ENCODE data around the gene SLC44A4. TPM values are rescaled to one million over a fixed set of nuclear protein-coding genes. Genes with fewer than 3 reads are reported as not detected.
"Not testable (repeated sequence)": the region's sequence is repeated elsewhere in the genome, so short reads cannot be mapped to it uniquely, and the experiment has no call there.

Gene SLC44A4
- total and polyA plus RNA-seq, 2 donors, result 3.3 to 4.2 TPM

GRCh38 chr6:31869343-31869742 lies 9.5 kb downstream of the SLC44A4 start:
- WGBS, result 81% methylated on average over 8 of the region's 8 CpGs
- no peak for DNase-seq (ENCODE audit: extremely low spot score)
- Histone ChIP-seq H3K4me1 (ENCODE audit: insufficient read depth) (no peaks in the 10 kb centered on the region), H3K27ac (ENCODE audit: low read depth) (no peak overlapping the region), H3K4me3 (ENCODE audit: low read depth, low read length) (no peak overlapping the region), H3K36me3 (ENCODE audit: insufficient read depth) (no peaks in the 10 kb centered on the region)

- H3K4me1 ChIP-seq (ENCODE audit: insufficient read depth); H3K36me3 ChIP-seq (ENCODE audit: insufficient read depth); H3K27ac ChIP-seq (ENCODE audit: low read depth); H3K4me3 ChIP-seq (ENCODE audit: low read depth, low read length); DNase-seq (ENCODE audit: extremely low spot score): not testable (repeated sequence)
- 90% methylated on average over 1 of the region's 1 CpG for WGBS
These were observed 10.2 kb downstream of the SLC44A4 start for GRCh38 chr6:31868658-31868971.

- no peaks in the 10 kb centered on the region for H3K36me3 ChIP-seq (ENCODE audit: insufficient read depth)
- no peaks in the 10 kb centered on the region for H3K4me1 ChIP-seq (ENCODE audit: insufficient read depth)
- no peak overlapping the region for H3K27ac ChIP-seq (ENCODE audit: low read depth)
- no peak for DNase-seq (ENCODE audit: extremely low spot score)
- 85% methylated on average over 21 of the region's 21 CpGs for WGBS
- no peak overlapping the region for H3K4me3 ChIP-seq (ENCODE audit: low read depth, low read length)
These were observed 13.3 kb downstream of the SLC44A4 start for GRCh38 chr6:31865205-31866118.

- H3K4me3 ChIP-seq (ENCODE audit: low read depth, low read length), result no peak overlapping the region
- no peaks in the 10 kb centered on the region for H3K36me3 ChIP-seq (ENCODE audit: insufficient read depth)
- no peak for DNase-seq (ENCODE audit: extremely low spot score)
- H3K4me1 ChIP-seq (ENCODE audit: insufficient read depth), result no peaks in the 10 kb centered on the region
- no peak overlapping the region for H3K27ac ChIP-seq (ENCODE audit: low read depth)
- 86% methylated on average over 8 of the region's 8 CpGs for WGBS
These were observed 14.0 kb downstream of the SLC44A4 start for GRCh38 chr6:31864818-31865204.

- H3K4me3 ChIP-seq (ENCODE audit: low read depth, low read length); H3K4me1 ChIP-seq (ENCODE audit: insufficient read depth); DNase-seq (ENCODE audit: extremely low spot score); H3K36me3 ChIP-seq (ENCODE audit: insufficient read depth): not testable (repeated sequence)
- 17% methylated on average over 16 of the region's 16 CpGs for WGBS
- peak overlapping the region; percentile 5 for H3K27ac ChIP-seq (ENCODE audit: low read depth)
These were observed 14.7 kb downstream of the SLC44A4 start for GRCh38 chr6:31864123-31864562.

GRCh38 chr6:31862344-31863235 lies 16.2 kb downstream of the SLC44A4 start, which contains the start of gene NEU1:
NEU1 (minus strand) TSS chr6:31862821; CDS start chr6:31862776, 45 bp downstream.
- under 1% methylated on average over 64 of the region's 64 CpGs for WGBS
- Histone ChIP-seq H3K4me1 (ENCODE audit: insufficient read depth) (no peaks in the 10 kb centered on the region), H3K36me3 (ENCODE audit: insufficient read depth) (no peaks in the 10 kb centered on the region), H3K27ac (ENCODE audit: low read depth) (peak within 1 kb of the TSS; percentile 81), H3K4me3 (ENCODE audit: low read depth, low read length) (peak within 1 kb of the TSS; percentile 55)
- peak; percentile 100 for DNase-seq (ENCODE audit: extremely low spot score)

- Histone ChIP-seq H3K27ac (ENCODE audit: low read depth) (peak overlapping the region; percentile 81), H3K4me1 (ENCODE audit: insufficient read depth) (no peaks in the 10 kb centered on the region), H3K4me3 (ENCODE audit: low read depth, low read length) (peak overlapping the region; percentile 55), H3K36me3 (ENCODE audit: insufficient read depth) (no peaks in the 10 kb centered on the region)
- DNase-seq (ENCODE audit: extremely low spot score), result no peak
- 36% methylated on average over 17 of the region's 17 CpGs for WGBS
These were observed 16.9 kb downstream of the SLC44A4 start for GRCh38 chr6:31861919-31862343.

- H3K4me1 ChIP-seq (ENCODE audit: insufficient read depth), result no peaks in the 10 kb centered on the region
These were observed 17.6 kb downstream of the SLC44A4 start for GRCh38 chr6:31861150-31861549.

GRCh38 chr6:31860349-31860748 lies 18.4 kb downstream of the SLC44A4 start:
- 95% methylated on average over 13 of the region's 13 CpGs for WGBS
- DNase-seq (ENCODE audit: extremely low spot score), result no peak
- Histone ChIP-seq H3K27ac (ENCODE audit: low read depth) (no peak overlapping the region), H3K4me1 (ENCODE audit: insufficient read depth) (no peaks in the 10 kb centered on the region), H3K36me3 (ENCODE audit: insufficient read depth) (no peaks in the 10 kb centered on the region), H3K4me3 (ENCODE audit: low read depth, low read length) (no peak overlapping the region)

More at GRCh38 chr6:31861150-31861549, 17.6 kb downstream of the SLC44A4 start:
- DNase-seq (ENCODE audit: extremely low spot score), result no peak
- Histone ChIP-seq H3K27ac (ENCODE audit: low read depth) (no peak overlapping the region), H3K36me3 (ENCODE audit: insufficient read depth) (no peaks in the 10 kb centered on the region), H3K4me3 (ENCODE audit: low read depth, low read length) (no peak overlapping the region)
- WGBS, result 92% methylated on average over 7 of the region's 7 CpGs

- 91% methylated on average over 11 of the region's 11 CpGs for WGBS
- no peak overlapping the region for H3K4me3 ChIP-seq (ENCODE audit: low read depth, low read length)
- no peaks in the 10 kb centered on the region for H3K36me3 ChIP-seq (ENCODE audit: insufficient read depth)
- no peaks in the 10 kb centered on the region for H3K4me1 ChIP-seq (ENCODE audit: insufficient read depth)
- no peak for DNase-seq (ENCODE audit: extremely low spot score)
- H3K27ac ChIP-seq (ENCODE audit: low read depth), result no peak overlapping the region
These were observed 18.9 kb downstream of the SLC44A4 start for GRCh38 chr6:31859923-31860322.

GRCh38 chr6:31858707-31859106 lies 20.1 kb downstream of the SLC44A4 start:
- Histone ChIP-seq H3K4me3 (ENCODE audit: low read depth, low read length) (no peak overlapping the region), H3K27ac (ENCODE audit: low read depth) (no peak overlapping the region), H3K36me3 (ENCODE audit: insufficient read depth) (no peaks in the 10 kb centered on the region), H3K4me1 (ENCODE audit: insufficient read depth) (no peaks in the 10 kb centered on the region)
- WGBS, result 95% methylated on average over 8 of the region's 8 CpGs
- no peak for DNase-seq (ENCODE audit: extremely low spot score)

GRCh38 chr6:31857774-31858173 lies 21.0 kb downstream of the SLC44A4 start:
- H3K27ac ChIP-seq (ENCODE audit: low read depth), result not testable (repeated sequence)

GRCh38 chr6:31851980-31852718 lies 26.6 kb downstream of the SLC44A4 start:
- H3K4me1 ChIP-seq (ENCODE audit: insufficient read depth), result not testable (repeated sequence)

More at GRCh38 chr6:31857774-31858173, 21.0 kb downstream of the SLC44A4 start:
- not testable (repeated sequence) for H3K4me3 ChIP-seq (ENCODE audit: low read depth, low read length); DNase-seq (ENCODE audit: extremely low spot score); H3K4me1 ChIP-seq (ENCODE audit: insufficient read depth); H3K36me3 ChIP-seq (ENCODE audit: insufficient read depth)
- 88% methylated on average over 8 of the region's 8 CpGs for WGBS

More at GRCh38 chr6:31851980-31852718, 26.6 kb downstream of the SLC44A4 start:
- not testable (repeated sequence) for H3K36me3 ChIP-seq (ENCODE audit: insufficient read depth); H3K27ac ChIP-seq (ENCODE audit: low read depth); DNase-seq (ENCODE audit: extremely low spot score); H3K4me3 ChIP-seq (ENCODE audit: low read depth, low read length)
- 90% methylated on average over 35 of the region's 35 CpGs for WGBS

Measured in urinary bladder (tissue), 4 donors.